ENCODE measurements around the gene HINT1.

- TF ChIP-seq CTCF (conservative IDR thresholded peaks at IDR 0.05; ENCODE audit: low read length) (no peak), EZH2phosphoT487 (IDR thresholded peaks at IDR 0.05; ENCODE audit: borderline replicate concordance) (no peak)
Measured at GRCh38 chr5:131139321-131139720, 25.7 kb downstream of the HINT1 start.
